CD4-positive, alpha-beta T cell (primary cell): ENCODE results near the gene TTC14. TPM values are rescaled to one million over a fixed set of nuclear protein-coding genes. Genes with fewer than 3 reads are reported as not detected.

Experiments
- ATAC-seq: fragments of 200-7000 bp; cut with Tn5 transposase; one replicate; pipeline ENCODE4 v1.10.0; 2022; ENCODE audit warnings: mild to moderate bottlenecking; ENCODE audit not compliant: poor library complexity
- CTCF ChIA-PET: fragments of 350-600 bp; sonication (Branson Sonifier 250); formaldehyde crosslinking; loops from one replicate; lab custom pipeline; 2021; ENCODE audit warnings: antibody characterized with exemption, inconsistent platforms; lab: Charles Lee
- POLR2A ChIA-PET: fragments of 350-600 bp; sonication (Branson Sonifier 250); formaldehyde crosslinking; loops from one replicate; lab custom pipeline; 2021; ENCODE audit warnings: antibody characterized with exemption, inconsistent platforms; lab: Charles Lee
- DNase-seq, 14 experiments: peaks; one replicate each; pipeline ENCODE4 v3.0.0-alpha.2; 2013 to 2020; ENCODE audit warnings: mixed read lengths in 2 of 14
- H3K27ac ChIP-seq, 2 donors: one replicate each; pipeline versions ENCODE4 v1.5.1 to v1.7.0; 2013; ENCODE audit warnings: low read length in 2 of 2, low read depth in 1 of 2, mild to moderate bottlenecking in 1 of 2
- H3K27me3 ChIP-seq, 2 experiments: 1 replicate in 1 of 2; 2 replicates in 1 of 2; pipeline versions ENCODE4 v1.6.1 to v1.7.0; 2013; ENCODE audit warnings: low read length in 2 of 2, control low read depth in 1 of 2, mild to moderate bottlenecking in 1 of 2, moderate library complexity in 1 of 2; ENCODE audit not compliant: insufficient read depth in 2 of 2, control insufficient read depth in 1 of 2
- H3K36me3 ChIP-seq: one replicate; pipeline ENCODE4 v1.6.1; 2013; ENCODE audit warnings: low read length, control low read depth; ENCODE audit not compliant: insufficient read depth
- H3K4me1 ChIP-seq: one replicate; pipeline ENCODE4 v1.6.1; 2013; ENCODE audit warnings: low read length, control low read depth; ENCODE audit not compliant: insufficient read depth
- H3K4me3 ChIP-seq: one replicate; pipeline ENCODE4 v1.5.1; 2013; ENCODE audit warnings: mild to moderate bottlenecking, low read length, moderate library complexity
- H3K9me3 ChIP-seq, 2 experiments: 1 replicate in 1 of 2; 2 replicates in 1 of 2; pipeline versions ENCODE4 v1.6.1 to v1.7.0; 2013; ENCODE audit warnings: low read length in 2 of 2, mild to moderate bottlenecking in 2 of 2, control low read depth in 1 of 2, moderate library complexity in 1 of 2; ENCODE audit not compliant: control insufficient read depth in 1 of 2, insufficient read depth in 1 of 2
- H3K27ac Mint-ChIP-seq: one replicate; pipeline ENCODE4 v1.8.0; 2020; ENCODE audit warnings: mixed read lengths
- H3K27me3 Mint-ChIP-seq: one replicate; pipeline ENCODE4 v1.8.0; 2021; ENCODE audit warnings: mixed read lengths
- H3K36me3 Mint-ChIP-seq: one replicate; pipeline ENCODE4 v1.8.0; 2021; ENCODE audit warnings: low read depth, mixed read lengths
- H3K4me1 Mint-ChIP-seq: one replicate; pipeline ENCODE4 v1.8.0; 2021; ENCODE audit warnings: low read depth, mixed read lengths
- H3K4me3 Mint-ChIP-seq: one replicate; pipeline ENCODE4 v1.8.0; 2020; ENCODE audit warnings: mild to moderate bottlenecking, mixed read lengths
- H3K9me3 Mint-ChIP-seq: one replicate; pipeline ENCODE4 v1.8.0; 2020; ENCODE audit warnings: mixed read lengths
- intact Hi-C, 2 experiments: fragments of 100-400 bp; cut with DNase I in 1 of 2; cut with micrococcal nuclease in 1 of 2; formaldehyde crosslinking; loops; one replicate each; pipeline versions ENCODE4 v1.15.1 to v1.9.0; 2023 to 2025; cut with DNase I, micrococcal nuclease
- polyA plus RNA-seq, 2 donors: library from polyadenylated mRNA; unstranded; fragments of 120-200 nt; gene quantifications; one replicate each; pipeline ENCODE4 v1.2.1, GENCODE V29; 2013
- total RNA-seq, 174 experiments: library from RNA in 2 of 174; stranded (reverse) in 2 of 174; gene quantifications; one replicate each; pipeline ENCODE4 v1.2.3 and lab custom pipeline; 2021 to 2026
- TF ChIP-seq, protein P1 (sequence below): fragments of 200-600 bp; IDR thresholded peaks from one replicate; pipeline ENCODE4 v1.8.0; 2022; ENCODE audit warnings: antibody characterized with exemption, mild to moderate bottlenecking

TTC14 gene, protein sequence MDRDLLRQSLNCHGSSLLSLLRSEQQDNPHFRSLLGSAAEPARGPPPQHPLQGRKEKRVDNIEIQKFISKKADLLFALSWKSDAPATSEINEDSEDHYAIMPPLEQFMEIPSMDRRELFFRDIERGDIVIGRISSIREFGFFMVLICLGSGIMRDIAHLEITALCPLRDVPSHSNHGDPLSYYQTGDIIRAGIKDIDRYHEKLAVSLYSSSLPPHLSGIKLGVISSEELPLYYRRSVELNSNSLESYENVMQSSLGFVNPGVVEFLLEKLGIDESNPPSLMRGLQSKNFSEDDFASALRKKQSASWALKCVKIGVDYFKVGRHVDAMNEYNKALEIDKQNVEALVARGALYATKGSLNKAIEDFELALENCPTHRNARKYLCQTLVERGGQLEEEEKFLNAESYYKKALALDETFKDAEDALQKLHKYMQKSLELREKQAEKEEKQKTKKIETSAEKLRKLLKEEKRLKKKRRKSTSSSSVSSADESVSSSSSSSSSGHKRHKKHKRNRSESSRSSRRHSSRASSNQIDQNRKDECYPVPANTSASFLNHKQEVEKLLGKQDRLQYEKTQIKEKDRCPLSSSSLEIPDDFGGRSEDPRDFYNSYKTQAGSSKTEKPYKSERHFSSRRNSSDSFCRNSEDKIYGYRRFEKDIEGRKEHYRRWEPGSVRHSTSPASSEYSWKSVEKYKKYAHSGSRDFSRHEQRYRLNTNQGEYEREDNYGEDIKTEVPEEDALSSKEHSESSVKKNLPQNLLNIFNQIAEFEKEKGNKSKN
- 10 to 100 TPM; 79.0 to 84.4 TPM for total RNA-seq
- 90.7 TPM for polyA plus RNA-seq (2013, experiment 1 of 2)
- 35.4 TPM for polyA plus RNA-seq (2013, experiment 2 of 2)
- total RNA-seq (lab: John Stamatoyannopoulos, UW), result 40.7 to 389 (median 216) reads per million in 172 experiments

DNA sequence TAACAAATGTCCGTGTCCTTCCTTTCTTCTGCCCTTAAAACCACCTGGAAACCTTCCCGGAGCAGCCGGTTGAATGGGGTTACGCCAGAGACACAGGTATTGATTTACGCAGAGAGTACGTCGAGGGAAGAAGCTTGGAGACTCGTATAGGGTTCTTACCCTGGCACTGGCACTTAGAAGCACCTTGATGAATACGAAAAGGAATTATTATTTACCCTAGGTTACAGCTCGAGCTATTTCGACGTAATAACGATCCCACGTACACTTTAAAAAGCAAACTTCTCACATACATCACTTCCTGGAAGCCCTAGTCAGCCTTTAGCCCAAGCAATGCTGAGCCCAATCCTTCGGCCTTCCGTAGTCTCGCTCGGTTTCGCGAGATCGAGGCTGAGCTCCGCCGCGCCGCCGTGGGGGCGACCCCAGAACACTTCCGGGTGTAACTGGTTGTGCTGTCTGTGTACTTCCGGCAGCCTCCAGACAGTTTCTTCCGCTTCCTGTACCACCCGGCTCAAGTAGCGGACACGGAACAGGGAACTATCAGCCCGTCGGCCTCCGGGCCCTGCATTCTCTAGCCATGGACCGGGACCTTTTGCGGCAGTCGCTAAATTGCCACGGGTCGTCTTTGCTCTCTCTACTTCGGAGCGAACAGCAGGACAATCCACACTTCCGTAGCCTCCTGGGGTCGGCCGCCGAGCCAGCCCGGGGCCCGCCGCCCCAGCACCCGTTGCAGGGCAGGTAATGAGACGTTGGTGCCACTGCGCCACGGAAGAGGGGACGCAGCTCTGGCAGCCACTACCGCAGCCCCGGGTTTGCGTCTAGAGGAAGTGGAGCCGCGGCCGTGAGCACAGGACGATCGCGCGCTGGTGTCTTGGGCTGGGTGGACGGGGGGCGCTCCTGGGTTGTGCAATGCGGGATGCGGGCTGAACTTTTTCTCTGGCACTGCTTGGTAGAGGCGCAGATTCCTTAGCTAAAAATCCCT, at the start of gene TTC14:
Gene TTC14 (plus strand): TSS at position 476 of the 979 bp plus-strand sequence. CDS start 99 bp downstream, at position 575.
- Histone ChIP-seq H3K4me3 (peak within 1 kb of the TSS; percentile 83), H3K27ac (peak within 1 kb of the TSS; percentile 93), H3K27me3 (no peaks in the 10 kb centered on the region), H3K9me3 (peaks cover 0 to 3% of the 10 kb centered on the region in 2 experiments), H3K4me1 (peaks cover 12% of the 10 kb centered on the region), H3K36me3 (peaks cover 31% of the 10 kb centered on the region)
- intact Hi-C loops, result loop anchor here (1.0 to 10.0 kb wide), 7 partner anchors 310 to 1455 kb away; partner anchors contain the start of genes FXR1 (in 2 of the 2), ACTL6A (in 1 of the 2), DNAJC19 (in 1 of the 2) and PIK3CA (in 1 of the 2)
- POLR2A ChIA-PET, result interaction anchor here (0.7 to 2.5 kb wide), 13 partner anchors 10 to 1454 kb away, joined by 3 to 27 read pairs (median 6); partner anchors contain the start of genes ACTL6A, CCDC39, DNAJC19 and FXR1
- Mint-ChIP-seq H3K9me3 (peaks cover 4% of the 10 kb centered on the region), H3K4me1 (peaks cover 47% of the 10 kb centered on the region), H3K27me3 (peaks cover 25% of the 10 kb centered on the region), H3K4me3 (peak within 1 kb of the TSS; percentile 96), H3K27ac (peak within 1 kb of the TSS; percentile 95), H3K36me3 (peaks cover 57% of the 10 kb centered on the region)
- TF ChIP-seq, protein P1, sequence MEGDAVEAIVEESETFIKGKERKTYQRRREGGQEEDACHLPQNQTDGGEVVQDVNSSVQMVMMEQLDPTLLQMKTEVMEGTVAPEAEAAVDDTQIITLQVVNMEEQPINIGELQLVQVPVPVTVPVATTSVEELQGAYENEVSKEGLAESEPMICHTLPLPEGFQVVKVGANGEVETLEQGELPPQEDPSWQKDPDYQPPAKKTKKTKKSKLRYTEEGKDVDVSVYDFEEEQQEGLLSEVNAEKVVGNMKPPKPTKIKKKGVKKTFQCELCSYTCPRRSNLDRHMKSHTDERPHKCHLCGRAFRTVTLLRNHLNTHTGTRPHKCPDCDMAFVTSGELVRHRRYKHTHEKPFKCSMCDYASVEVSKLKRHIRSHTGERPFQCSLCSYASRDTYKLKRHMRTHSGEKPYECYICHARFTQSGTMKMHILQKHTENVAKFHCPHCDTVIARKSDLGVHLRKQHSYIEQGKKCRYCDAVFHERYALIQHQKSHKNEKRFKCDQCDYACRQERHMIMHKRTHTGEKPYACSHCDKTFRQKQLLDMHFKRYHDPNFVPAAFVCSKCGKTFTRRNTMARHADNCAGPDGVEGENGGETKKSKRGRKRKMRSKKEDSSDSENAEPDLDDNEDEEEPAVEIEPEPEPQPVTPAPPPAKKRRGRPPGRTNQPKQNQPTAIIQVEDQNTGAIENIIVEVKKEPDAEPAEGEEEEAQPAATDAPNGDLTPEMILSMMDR, result no peak
- peak; percentile 85 to 97 (median 90) for DNase-seq
- CTCF ChIA-PET, result interaction anchor here (0.6 to 0.9 kb wide), 2 partner anchors 18 to 310 kb away, joined by 3 to 4 read pairs; partner anchors contain the start of gene FXR1
- ATAC-seq, result peak; percentile 87

DNA sequence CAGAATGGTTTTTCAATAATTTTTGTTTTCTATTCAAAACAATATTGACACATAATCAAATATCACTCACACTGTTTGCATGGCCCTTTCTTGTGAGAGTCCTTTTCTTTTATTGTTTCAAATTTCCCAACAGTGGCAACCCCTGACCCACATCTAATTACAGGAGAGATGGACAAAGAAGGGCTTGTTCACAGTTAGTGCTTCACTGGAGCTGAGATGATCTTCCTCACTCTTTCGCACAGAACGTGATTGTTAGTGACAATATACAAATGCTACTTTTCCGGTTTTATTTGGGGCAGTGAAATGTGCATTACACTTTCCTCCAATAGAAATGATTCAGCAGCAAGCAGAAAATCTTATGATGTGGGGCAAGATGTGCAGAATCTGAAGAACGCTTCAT, 38.6 kb upstream of the TTC14 start:
- no peak overlapping the region for H3K27ac ChIP-seq
- Mint-ChIP-seq H3K36me3 (no peaks in the 10 kb centered on the region), H3K4me3 (no peak overlapping the region), H3K27ac (no peak overlapping the region), H3K9me3 (peaks cover 6% of the 10 kb centered on the region), H3K4me1 (no peaks in the 10 kb centered on the region), H3K27me3 (peaks cover 14% of the 10 kb centered on the region)
- DNase-seq, result no peak
- no peak overlapping the region for H3K4me3 ChIP-seq
- H3K36me3 ChIP-seq, result no peaks in the 10 kb centered on the region
- no peaks in the 10 kb centered on the region for H3K4me1 ChIP-seq
- H3K9me3 ChIP-seq, result peaks cover 0 to 12% of the 10 kb centered on the region in 2 experiments
- ChIA-PET POLR2A (no interaction called here), CTCF (no interaction called here)
- no peak for ATAC-seq
- H3K27me3 ChIP-seq, result peaks cover 0 to 5% of the 10 kb centered on the region in 2 experiments
- intact Hi-C loops, result no loop called here
- TF ChIP-seq, protein P1, result no peak
